Naive thymus-derived CD4-positive, alpha-beta T cell (primary cell): ENCODE measurements around the gene LRRC36. TPM values are rescaled to one million over a fixed set of nuclear protein-coding genes. Genes with fewer than 3 reads are reported as not detected.
A peak's percentile ranks its signal among the peaks of the same experiment; 100 is the strongest.

Experiments used
- ATAC-seq: fragments of 150-1000 bp; cut with Tn5 transposase; 2 replicates; pipeline ENCODE4 v1.10.0; 2021; ENCODE audit warnings: mild to moderate bottlenecking, moderate library complexity
- CTCF ChIA-PET: fragments of 350-600 bp; sonication (Branson Sonifier 250); formaldehyde crosslinking; loops from one replicate; lab custom pipeline; 2021; ENCODE audit warnings: antibody characterized with exemption; lab: Charles Lee
- POLR2A ChIA-PET: fragments of 350-600 bp; sonication (Branson Sonifier 250); formaldehyde crosslinking; loops from one replicate; lab custom pipeline; 2021; ENCODE audit warnings: antibody characterized with exemption, inconsistent platforms; lab: Charles Lee
- DNase-seq, 9 donors: peaks; one replicate each; pipeline versions ENCODE4 v3.0.0 to v3.0.0-alpha.2; 2020 to 2022; ENCODE audit warnings: mixed read lengths in 1 of 9
- H3K27ac ChIP-seq: one replicate; pipeline ENCODE4 v1.7.0; 2013; ENCODE audit warnings: mild to moderate bottlenecking, low read depth, low read length, moderate library complexity
- H3K27me3 ChIP-seq, 2 donors: one replicate each; pipeline ENCODE4 v1.7.0; 2013; ENCODE audit warnings: low read length in 2 of 2, mild to moderate bottlenecking in 2 of 2, moderate library complexity in 2 of 2; ENCODE audit not compliant: control insufficient read depth in 2 of 2, insufficient read depth in 2 of 2
- H3K36me3 ChIP-seq, 3 experiments: 1 replicate in 2 of 3; 2 replicates in 1 of 3; pipeline ENCODE4 v1.7.0; 2013; ENCODE audit warnings: low read length in 3 of 3, mild to moderate bottlenecking in 3 of 3, moderate library complexity in 1 of 3; ENCODE audit not compliant: insufficient read depth in 3 of 3, control insufficient read depth in 2 of 3
- H3K4me1 ChIP-seq, 2 donors: one replicate each; pipeline ENCODE4 v1.7.0; 2013; ENCODE audit warnings: low read length in 2 of 2, mild to moderate bottlenecking in 2 of 2, moderate library complexity in 1 of 2; ENCODE audit not compliant: control insufficient read depth in 2 of 2, insufficient read depth in 2 of 2
- H3K4me3 ChIP-seq: 2 replicates; pipeline ENCODE4 v1.7.0; 2013; ENCODE audit warnings: mild to moderate bottlenecking, low read length
- H3K9me3 ChIP-seq, 3 experiments: 1 replicate in 2 of 3; 2 replicates in 1 of 3; pipeline ENCODE4 v1.7.0; 2013; ENCODE audit warnings: low read length in 3 of 3; ENCODE audit not compliant: control insufficient read depth in 2 of 3
- H3K27ac Mint-ChIP-seq, 9 donors: one replicate each; pipeline ENCODE4 v1.8.0; 2020 to 2022; ENCODE audit warnings: mixed read lengths in 9 of 9, mild to moderate bottlenecking in 8 of 9, moderate library complexity in 5 of 9, inconsistent platforms in 2 of 9
- H3K27me3 Mint-ChIP-seq, 5 donors: one replicate each; pipeline ENCODE4 v1.8.0; 2021 to 2022; ENCODE audit warnings: mixed read lengths in 5 of 5, mild to moderate bottlenecking in 1 of 5
- H3K36me3 Mint-ChIP-seq, 5 donors: one replicate each; pipeline ENCODE4 v1.8.0; 2020 to 2022; ENCODE audit warnings: mixed read lengths in 5 of 5, mild to moderate bottlenecking in 3 of 5, inconsistent platforms in 1 of 5
- H3K4me1 Mint-ChIP-seq, 7 donors: one replicate each; pipeline ENCODE4 v1.8.0; 2020 to 2022; ENCODE audit warnings: mixed read lengths in 7 of 7, mild to moderate bottlenecking in 3 of 7, inconsistent platforms in 1 of 7
- H3K4me3 Mint-ChIP-seq, 10 donors: one replicate each; pipeline ENCODE4 v1.8.0; 2020 to 2022; ENCODE audit warnings: mild to moderate bottlenecking in 10 of 10, mixed read lengths in 10 of 10, moderate library complexity in 6 of 10, inconsistent platforms in 2 of 10
- H3K9me3 Mint-ChIP-seq, 11 donors: one replicate each; pipeline ENCODE4 v1.8.0; 2020 to 2022; ENCODE audit warnings: mixed read lengths in 11 of 11, mild to moderate bottlenecking in 4 of 11, inconsistent platforms in 1 of 11, moderate library complexity in 1 of 11
- intact Hi-C, 2 donors: fragments of 100-400 bp; cut with micrococcal nuclease; formaldehyde crosslinking; loops; one replicate each; pipeline ENCODE4 v1.15.1; 2023
- polyA plus RNA-seq, 2 donors: library from polyadenylated mRNA; unstranded; fragments of 300-500 nt; fragmentation: Illumina TruSeq; gene quantifications; one replicate each; pipeline ENCODE4 v1.2.3, GENCODE V29; 2021
- total RNA-seq, 6 experiments: library from RNA in 5 of 6; stranded (reverse) in 5 of 6; gene quantifications; 1 replicate in 5 of 6; 2 replicates in 1 of 6; pipeline ENCODE4 v1.2.3 and lab custom pipeline; 2021 to 2026

The LRRC36 gene
- total and polyA plus RNA-seq, 7 experiments from 2014 or later = 0.50 to 0.56 TPM; not detected in 5

GRCh38 chr16:67392301-67393059 lies 65.9 kb downstream of the LRRC36 start:
- intact Hi-C loops = no loop called here
- ChIA-PET POLR2A (no interaction called here), CTCF (no interaction called here)
- Mint-ChIP-seq H3K27ac (no peak overlapping the region), H3K9me3 (no peaks in the 10 kb centered on the region), H3K4me3 (peak overlapping the region in 2 of 10 donors; percentile 23 to 81), H3K4me1 (peaks cover 6 to 23% (median 6%) of the 10 kb centered on the region in 7 donors), H3K36me3 (no peaks in the 10 kb centered on the region), H3K27me3 (peaks cover 16 to 48% (median 29%) of the 10 kb centered on the region in 5 donors)
- H3K9me3 ChIP-seq = no peaks in the 10 kb centered on the region
- H3K27me3 ChIP-seq = peaks cover 4 to 11% of the 10 kb centered on the region in 2 donors
- peaks cover 7 to 8% of the 10 kb centered on the region in 2 donors for H3K4me1 ChIP-seq
- H3K36me3 ChIP-seq = no peaks in the 10 kb centered on the region
- ATAC-seq = no peak
- no peak overlapping the region for H3K27ac ChIP-seq
- DNase-seq = no peak
- no peak overlapping the region for H3K4me3 ChIP-seq

- Mint-ChIP-seq H3K27me3 (peaks cover 16 to 48% (median 29%) of the 10 kb centered on the region in 5 donors), H3K4me3 (peak within 1 kb of the TSS; percentile 47 to 81 (median 72)), H3K4me1 (peaks cover 6 to 23% (median 6%) of the 10 kb centered on the region in 7 donors), H3K27ac (no peak within 1 kb of the TSS), H3K9me3 (no peaks in the 10 kb centered on the region), H3K36me3 (no peaks in the 10 kb centered on the region)
- intact Hi-C loops = no loop called here
- ATAC-seq (peak; percentile 74), DNase-seq (peak in 4 of 9 donors; percentile 13 to 62 (median 26))
- POLR2A ChIA-PET = no interaction called here
- H3K27ac ChIP-seq = no peak within 1 kb of the TSS
- no peaks in the 10 kb centered on the region for H3K36me3 ChIP-seq
- peaks cover 7 to 8% of the 10 kb centered on the region in 2 donors for H3K4me1 ChIP-seq
- no peaks in the 10 kb centered on the region for H3K9me3 ChIP-seq
- no peak within 1 kb of the TSS for H3K4me3 ChIP-seq
- H3K27me3 ChIP-seq = peaks cover 4 to 11% of the 10 kb centered on the region in 2 donors
- CTCF ChIA-PET = interaction anchor here (0.7 kb wide), 1 partner anchor 8 kb away, joined by 3 read pairs; no protein-coding TSS in a partner anchor
Measured at GRCh38 chr16:67393111-67393787, 66.6 kb downstream of the LRRC36 start, which contains the start of gene TPPP3. TSS of gene TPPP3 (minus strand) at chr16:67393498. CDS start at chr16:67391111, 2,387 bp downstream.

- H3K4me3 Mint-ChIP-seq = peak overlapping the region; percentile 47 to 81 (median 72)
- peak; percentile 8 for ATAC-seq
- H3K4me3 ChIP-seq = no peak overlapping the region
- no peak overlapping the region for H3K27ac ChIP-seq
- ChIA-PET CTCF (interaction anchor here (0.7 kb wide), 1 partner anchor 9 kb away, joined by 3 read pairs; no protein-coding TSS in a partner anchor), POLR2A (no interaction called here)
- peaks cover 7 to 8% of the 10 kb centered on the region in 2 donors for H3K4me1 ChIP-seq
- intact Hi-C loops = no loop called here
- no peaks in the 10 kb centered on the region for H3K36me3 ChIP-seq
- no peaks in the 10 kb centered on the region for H3K36me3 Mint-ChIP-seq
- no peak overlapping the region for H3K27ac Mint-ChIP-seq
- H3K9me3 ChIP-seq = no peaks in the 10 kb centered on the region
- peaks cover 4 to 11% of the 10 kb centered on the region in 2 donors for H3K27me3 ChIP-seq
- no peaks in the 10 kb centered on the region for H3K9me3 Mint-ChIP-seq
- peaks cover 6 to 23% (median 6%) of the 10 kb centered on the region in 7 donors for H3K4me1 Mint-ChIP-seq
- peaks cover 16 to 47% (median 29%) of the 10 kb centered on the region in 5 donors for H3K27me3 Mint-ChIP-seq
- no peak for DNase-seq
Measured at GRCh38 chr16:67393788-67394154, 67.2 kb downstream of the LRRC36 start.

- Mint-ChIP-seq H3K27ac (no peak overlapping the region), H3K4me3 (peak overlapping the region; percentile 47 to 81 (median 72)), H3K4me1 (peaks cover 6 to 25% (median 6%) of the 10 kb centered on the region in 7 donors), H3K36me3 (no peaks in the 10 kb centered on the region), H3K9me3 (no peaks in the 10 kb centered on the region), H3K27me3 (peaks cover 16 to 46% (median 29%) of the 10 kb centered on the region in 5 donors)
- DNase-seq (peak in 1 of 9 donors; percentile 15), ATAC-seq (peak; percentile 22)
- ChIA-PET CTCF (interaction anchor here (0.7 kb wide), 1 partner anchor 9 kb away, joined by 3 read pairs; no protein-coding TSS in a partner anchor), POLR2A (no interaction called here)
- H3K4me3 ChIP-seq = no peak overlapping the region
- H3K27me3 ChIP-seq = peaks cover 4 to 11% of the 10 kb centered on the region in 2 donors
- no peaks in the 10 kb centered on the region for H3K36me3 ChIP-seq
- peaks cover 7 to 8% of the 10 kb centered on the region in 2 donors for H3K4me1 ChIP-seq
- intact Hi-C loops = loop anchor here in 1 of 2 donors (5.0 kb wide), 1 partner anchor 117 kb away; the partner anchor contains the start of gene PLEKHG4
- no peak overlapping the region for H3K27ac ChIP-seq
- no peaks in the 10 kb centered on the region for H3K9me3 ChIP-seq
Measured at GRCh38 chr16:67394155-67395104, 67.8 kb downstream of the LRRC36 start.

GRCh38 chr16:67395105-67395457 lies 68.5 kb downstream of the LRRC36 start:
- H3K27me3 ChIP-seq = peaks cover 4 to 11% of the 10 kb centered on the region in 2 donors
- Mint-ChIP-seq H3K9me3 (no peaks in the 10 kb centered on the region), H3K4me3 (peak overlapping the region in 4 of 10 donors; percentile 27 to 81 (median 38)), H3K27me3 (peaks cover 16 to 43% (median 29%) of the 10 kb centered on the region in 5 donors), H3K36me3 (no peaks in the 10 kb centered on the region), H3K4me1 (peaks cover 6 to 21% (median 6%) of the 10 kb centered on the region in 7 donors), H3K27ac (no peak overlapping the region)
- H3K9me3 ChIP-seq = no peaks in the 10 kb centered on the region
- CTCF ChIA-PET = no interaction called here
- H3K27ac ChIP-seq = no peak overlapping the region
- peaks cover 7 to 8% of the 10 kb centered on the region in 2 donors for H3K4me1 ChIP-seq
- H3K4me3 ChIP-seq = no peak overlapping the region
- POLR2A ChIA-PET = no interaction called here
- intact Hi-C loops = loop anchor here in 1 of 2 donors (5.0 kb wide), 1 partner anchor 118 kb away; the partner anchor contains the start of gene PLEKHG4
- no peaks in the 10 kb centered on the region for H3K36me3 ChIP-seq
- no peak for DNase-seq
- ATAC-seq = no peak
